NCI-H1436 (cell line): Measurements from ENCODE around the gene ARL4D.
"Not testable (repeated sequence)": the region's sequence is repeated elsewhere in the genome, so short reads cannot be mapped to it uniquely, and the experiment has no call there.

Experiments used
- DNase-seq: peaks from one replicate; lab custom pipeline; 2025; lab: John Stamatoyannopoulos, UW

Gene ARL4D

GRCh38 chr17:43395165-43395564 lies 3.6 kb upstream of the ARL4D start:
- DNase-seq = no peak

GRCh38 chr17:43396491-43397060 lies 2.2 kb upstream of the ARL4D start:
- DNase-seq = no peak

GRCh38 chr17:43399839-43400328 lies 1.1 kb downstream of the ARL4D start:
- DNase-seq = no peak

GRCh38 chr17:43400943-43401717 lies 2.3 kb downstream of the ARL4D start:
- DNase-seq = no peak

- DNase-seq = no peak
Measured at GRCh38 chr17:43402078-43402477, 3.3 kb downstream of the ARL4D start.

- no peak for DNase-seq
Measured at GRCh38 chr17:43402567-43402966, 3.8 kb downstream of the ARL4D start.

GRCh38 chr17:43403846-43404245 lies 5.1 kb downstream of the ARL4D start:
- DNase-seq = no peak

- DNase-seq = no peak
Measured at GRCh38 chr17:43405861-43406260, 7.1 kb downstream of the ARL4D start.

- DNase-seq = no peak
Measured at GRCh38 chr17:43406676-43407645, 8.2 kb downstream of the ARL4D start.

GRCh38 chr17:43409131-43409530 lies 10.3 kb downstream of the ARL4D start:
- no peak for DNase-seq

GRCh38 chr17:43410557-43411368 lies 12.0 kb downstream of the ARL4D start:
- no peak for DNase-seq

GRCh38 chr17:43411369-43411677 lies 12.5 kb downstream of the ARL4D start:
- DNase-seq = no peak

- DNase-seq = no peak
Measured at GRCh38 chr17:43411749-43412148, 13.0 kb downstream of the ARL4D start.

- peak; percentile 37 for DNase-seq
Measured at GRCh38 chr17:43412166-43412565, 13.4 kb downstream of the ARL4D start.

GRCh38 chr17:43416998-43417890 lies 18.5 kb downstream of the ARL4D start:
- DNase-seq = peak; percentile 42

- DNase-seq = peak; percentile 94
Measured at GRCh38 chr17:43418441-43419374, 19.9 kb downstream of the ARL4D start.

GRCh38 chr17:43419375-43419882 lies 20.6 kb downstream of the ARL4D start:
- DNase-seq = not testable (repeated sequence)

- DNase-seq = no peak
Measured at GRCh38 chr17:43423777-43424455, 25.1 kb downstream of the ARL4D start.
